Measurements from ENCODE around the gene PWWP2A. TPM values are rescaled to one million over a fixed set of nuclear protein-coding genes. Genes with fewer than 3 reads are reported as not detected.

Gene PWWP2A, protein sequence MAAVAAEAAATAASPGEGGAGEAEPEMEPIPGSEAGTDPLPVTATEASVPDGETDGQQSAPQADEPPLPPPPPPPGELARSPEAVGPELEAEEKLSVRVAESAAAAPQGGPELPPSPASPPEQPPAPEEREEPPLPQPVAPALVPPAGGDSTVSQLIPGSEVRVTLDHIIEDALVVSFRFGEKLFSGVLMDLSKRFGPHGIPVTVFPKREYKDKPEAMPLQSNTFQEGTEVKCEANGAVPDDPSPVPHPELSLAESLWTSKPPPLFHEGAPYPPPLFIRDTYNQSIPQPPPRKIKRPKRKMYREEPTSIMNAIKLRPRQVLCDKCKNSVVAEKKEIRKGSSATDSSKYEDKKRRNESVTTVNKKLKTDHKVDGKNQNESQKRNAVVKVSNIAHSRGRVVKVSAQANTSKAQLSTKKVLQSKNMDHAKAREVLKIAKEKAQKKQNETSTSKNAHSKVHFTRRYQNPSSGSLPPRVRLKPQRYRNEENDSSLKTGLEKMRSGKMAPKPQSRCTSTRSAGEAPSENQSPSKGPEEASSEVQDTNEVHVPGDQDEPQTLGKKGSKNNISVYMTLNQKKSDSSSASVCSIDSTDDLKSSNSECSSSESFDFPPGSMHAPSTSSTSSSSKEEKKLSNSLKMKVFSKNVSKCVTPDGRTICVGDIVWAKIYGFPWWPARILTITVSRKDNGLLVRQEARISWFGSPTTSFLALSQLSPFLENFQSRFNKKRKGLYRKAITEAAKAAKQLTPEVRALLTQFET
- total RNA-seq = 10 to 100 TPM; 41.1 to 72.5 TPM

GRCh38 chr5:160119142-160119904 lies at the start of gene PWWP2A:
Gene PWWP2A, minus strand, starts transcription at chr5:160119450. Its CDS starts 62 bp downstream, at chr5:160119388.
- Histone ChIP-seq H3K27me3 (replicated peaks; ENCODE audit: insufficient read depth) (no peaks in the 10 kb centered on the region), H3K36me3 (no peaks in the 10 kb centered on the region), H3K9me3 (no peaks in the 10 kb centered on the region), H3K4me3 (peak within 1 kb of the TSS; percentile 60 to 85), H3K27ac (peak within 1 kb of the TSS; percentile 94 to 96), H3K4me1 (replicated peaks) (no peaks in the 10 kb centered on the region)
- peak; percentile 100 for DNase-seq (ENCODE audit: low spot score)
- TF ChIP-seq POLR2A (IDR thresholded peaks at IDR 0.05) = peak; percentile 90
- peak; percentile 94 for TF ChIP-seq POLR2AphosphoS5 (IDR thresholded peaks at IDR 0.05)
- TF ChIP-seq, protein P1, sequence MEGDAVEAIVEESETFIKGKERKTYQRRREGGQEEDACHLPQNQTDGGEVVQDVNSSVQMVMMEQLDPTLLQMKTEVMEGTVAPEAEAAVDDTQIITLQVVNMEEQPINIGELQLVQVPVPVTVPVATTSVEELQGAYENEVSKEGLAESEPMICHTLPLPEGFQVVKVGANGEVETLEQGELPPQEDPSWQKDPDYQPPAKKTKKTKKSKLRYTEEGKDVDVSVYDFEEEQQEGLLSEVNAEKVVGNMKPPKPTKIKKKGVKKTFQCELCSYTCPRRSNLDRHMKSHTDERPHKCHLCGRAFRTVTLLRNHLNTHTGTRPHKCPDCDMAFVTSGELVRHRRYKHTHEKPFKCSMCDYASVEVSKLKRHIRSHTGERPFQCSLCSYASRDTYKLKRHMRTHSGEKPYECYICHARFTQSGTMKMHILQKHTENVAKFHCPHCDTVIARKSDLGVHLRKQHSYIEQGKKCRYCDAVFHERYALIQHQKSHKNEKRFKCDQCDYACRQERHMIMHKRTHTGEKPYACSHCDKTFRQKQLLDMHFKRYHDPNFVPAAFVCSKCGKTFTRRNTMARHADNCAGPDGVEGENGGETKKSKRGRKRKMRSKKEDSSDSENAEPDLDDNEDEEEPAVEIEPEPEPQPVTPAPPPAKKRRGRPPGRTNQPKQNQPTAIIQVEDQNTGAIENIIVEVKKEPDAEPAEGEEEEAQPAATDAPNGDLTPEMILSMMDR (IDR thresholded peaks at IDR 0.05) = peak in 2 of 4 experiments; percentile 10 to 32
- under 1% methylated on average over 54 of the region's 55 CpGs for WGBS
- intact Hi-C loops (cut with DNase I) = no loop called here

DNA sequence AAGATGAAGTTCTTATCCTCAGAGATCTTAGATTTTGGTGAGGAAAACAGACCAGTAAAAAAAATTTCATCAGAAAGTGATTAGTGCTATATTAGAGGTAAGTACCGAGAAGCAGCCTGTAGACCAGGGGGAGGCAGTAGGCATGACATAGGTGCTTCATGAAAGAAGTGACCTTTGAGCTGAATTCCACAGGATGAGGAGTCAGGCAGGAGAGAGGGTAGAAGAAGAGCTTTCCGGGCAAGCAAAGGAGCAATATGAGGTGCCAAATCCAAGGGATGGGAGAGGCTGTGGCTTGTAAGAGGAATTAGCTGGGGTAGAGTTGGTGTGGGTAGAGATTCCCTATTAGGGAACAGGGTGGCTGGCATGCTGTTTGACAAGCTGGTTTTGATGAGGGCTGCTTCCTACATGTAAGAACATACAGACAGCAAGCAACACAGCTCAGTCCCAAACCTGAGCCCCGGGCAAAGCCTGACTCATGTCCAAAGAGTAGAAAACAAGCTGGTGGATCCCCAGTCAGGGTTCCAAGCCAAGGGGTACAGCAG lies 48.4 kb upstream of the PWWP2A start:
- WGBS = 93% methylated on average over 3 of the region's 3 CpGs

DNA sequence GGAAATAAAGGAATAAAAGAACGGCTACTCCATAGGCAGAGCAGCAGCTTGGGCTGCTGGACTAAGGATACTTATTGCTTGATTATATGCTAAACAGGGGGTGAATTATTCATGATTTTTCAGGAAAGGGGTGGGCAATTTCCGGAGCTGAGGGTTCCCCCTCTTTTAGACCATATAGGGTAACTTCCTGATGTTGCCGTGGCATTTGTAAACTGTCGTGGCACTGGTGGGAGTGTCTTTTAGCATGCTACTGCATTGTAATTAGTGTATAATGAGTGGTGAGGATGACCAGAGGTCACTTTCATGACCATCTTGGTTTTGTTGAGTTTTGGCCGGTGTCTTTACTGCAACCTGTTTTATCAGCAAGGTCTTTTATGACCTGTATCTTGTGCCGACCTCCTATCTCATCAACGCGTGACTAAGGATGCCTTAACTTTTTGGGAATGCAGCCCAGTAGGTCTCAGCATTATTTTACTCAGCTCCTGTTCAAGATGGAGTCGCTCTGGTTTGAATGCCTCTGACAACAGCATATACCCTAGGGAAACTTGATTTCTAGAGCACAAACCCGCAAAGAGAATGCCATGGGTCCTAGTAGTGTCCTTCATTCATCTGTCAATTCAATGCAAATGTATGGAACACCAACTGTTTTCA lies 47.8 kb upstream of the PWWP2A start:
- no peaks in the 10 kb centered on the region for H3K27me3 ChIP-seq (replicated peaks; ENCODE audit: insufficient read depth)
- H3K27ac ChIP-seq = no peak overlapping the region

More for the DNA sequence above, 48.4 kb upstream of the PWWP2A start:
- H3K27ac ChIP-seq = no peak overlapping the region
- no peaks in the 10 kb centered on the region for H3K9me3 ChIP-seq
- intact Hi-C loops (cut with DNase I) = no loop called here
- DNase-seq (ENCODE audit: low spot score) = no peak
- no peaks in the 10 kb centered on the region for H3K27me3 ChIP-seq (replicated peaks; ENCODE audit: insufficient read depth)
- no peaks in the 10 kb centered on the region for H3K4me1 ChIP-seq (replicated peaks)
- no peaks in the 10 kb centered on the region for H3K36me3 ChIP-seq
- H3K4me3 ChIP-seq = no peak overlapping the region
- TF ChIP-seq, protein P1 (IDR thresholded peaks at IDR 0.05) = no peak
- TF ChIP-seq POLR2AphosphoS5 (IDR thresholded peaks at IDR 0.05) = no peak

More for the DNA sequence above, 47.8 kb upstream of the PWWP2A start:
- WGBS = 68% methylated on average over 10 of the region's 10 CpGs
- no peaks in the 10 kb centered on the region for H3K4me1 ChIP-seq (replicated peaks)
- no peak for TF ChIP-seq POLR2AphosphoS5 (IDR thresholded peaks at IDR 0.05)
- TF ChIP-seq, protein P1 (IDR thresholded peaks at IDR 0.05) = no peak
- TF ChIP-seq POLR2A (IDR thresholded peaks at IDR 0.05) = no peak
- H3K9me3 ChIP-seq = no peaks in the 10 kb centered on the region
- no peak for DNase-seq (ENCODE audit: low spot score)
- no peak overlapping the region for H3K4me3 ChIP-seq
- H3K36me3 ChIP-seq = no peaks in the 10 kb centered on the region
- intact Hi-C loops (cut with DNase I) = no loop called here
